Occipital lobe (tissue), 2 donors: Measurements from ENCODE around the gene GTPBP1. TPM values are rescaled to one million over a fixed set of nuclear protein-coding genes. Genes with fewer than 3 reads are reported as not detected.
A peak's percentile ranks its signal among the peaks of the same experiment; 100 is the strongest.

Source experiments
- DNase-seq: peaks from one replicate; lab custom pipeline; 2025; lab: John Stamatoyannopoulos, UW
- total RNA-seq: library from RNA; depleted of rRNA; stranded (reverse); fragments of >200 nt; gene quantifications from one replicate; pipeline ENCODE4 v1.2.3, GENCODE V29; 2014

GTPBP1 gene
- total RNA-seq, 1 donor from 2014 or later = 32.1 TPM

- no peak for DNase-seq
These were observed 51.1 kb downstream of the GTPBP1 start for GRCh38 chr22:38756711-38757463.

- DNase-seq = no peak
These were observed 51.7 kb downstream of the GTPBP1 start for GRCh38 chr22:38757464-38757757.

- no peak for DNase-seq
These were observed 52.7 kb downstream of the GTPBP1 start for GRCh38 chr22:38758276-38758945.

- DNase-seq = no peak
These were observed 53.3 kb downstream of the GTPBP1 start for GRCh38 chr22:38759005-38759404.

GRCh38 chr22:38760477-38761201 is 54.9 kb downstream of the GTPBP1 start:
- DNase-seq = no peak

- DNase-seq = no peak
These were observed 55.7 kb downstream of the GTPBP1 start for GRCh38 chr22:38761202-38762162.

- DNase-seq = no peak
These were observed 56.8 kb downstream of the GTPBP1 start for GRCh38 chr22:38762551-38762983.

- peak; percentile 66 for DNase-seq
These were observed 60.5 kb downstream of the GTPBP1 start for GRCh38 chr22:38766076-38766777.

GRCh38 chr22:38767313-38767712 is 61.6 kb downstream of the GTPBP1 start:
- DNase-seq = no peak

- DNase-seq = no peak
These were observed 62.3 kb downstream of the GTPBP1 start for GRCh38 chr22:38768036-38768435.

- no peak for DNase-seq
These were observed 64.7 kb downstream of the GTPBP1 start for GRCh38 chr22:38770257-38770949.

GRCh38 chr22:38772623-38772873 is 66.8 kb downstream of the GTPBP1 start:
- no peak for DNase-seq

GRCh38 chr22:38773363-38773946 is 67.7 kb downstream of the GTPBP1 start:
- no peak for DNase-seq

GRCh38 chr22:38774496-38775166 is 68.9 kb downstream of the GTPBP1 start:
- DNase-seq = no peak

- no peak for DNase-seq
These were observed 69.9 kb downstream of the GTPBP1 start for GRCh38 chr22:38775656-38776055.

GRCh38 chr22:38776086-38776485 is 70.3 kb downstream of the GTPBP1 start:
- no peak for DNase-seq

GRCh38 chr22:38777087-38777671 is 71.4 kb downstream of the GTPBP1 start:
- DNase-seq = peak; percentile 57

GRCh38 chr22:38781033-38781432 is 75.3 kb downstream of the GTPBP1 start:
- no peak for DNase-seq
